ENCODE data around the gene PRR3.

GRCh38 chr6:30541515-30542403, 15.3 kb upstream of the PRR3 start:
- TF ChIP-seq CTCF (conservative IDR thresholded peaks at IDR 0.05; ENCODE audit: low read depth, low read length) (peak; percentile 98), EZH2phosphoT487 (IDR thresholded peaks at IDR 0.05; ENCODE audit: borderline replicate concordance, low read length) (no peak)

Measured in PC-3 (cell line).